ENCODE measurements around the gene SCYGR2. TPM values are rescaled to one million over a fixed set of nuclear protein-coding genes. Genes with fewer than 3 reads are reported as not detected.

SCYGR2 gene
- polyA plus RNA-seq, 3 donors = not detected

- no peak for DNase-seq (ENCODE audit: extremely low read depth in 1 of 11, low read depth in 9 of 11, low spot score in 4 of 11)
Measured at GRCh38 chr2:227608561-227609338, 10.1 kb downstream of the SCYGR2 start.

DNA sequence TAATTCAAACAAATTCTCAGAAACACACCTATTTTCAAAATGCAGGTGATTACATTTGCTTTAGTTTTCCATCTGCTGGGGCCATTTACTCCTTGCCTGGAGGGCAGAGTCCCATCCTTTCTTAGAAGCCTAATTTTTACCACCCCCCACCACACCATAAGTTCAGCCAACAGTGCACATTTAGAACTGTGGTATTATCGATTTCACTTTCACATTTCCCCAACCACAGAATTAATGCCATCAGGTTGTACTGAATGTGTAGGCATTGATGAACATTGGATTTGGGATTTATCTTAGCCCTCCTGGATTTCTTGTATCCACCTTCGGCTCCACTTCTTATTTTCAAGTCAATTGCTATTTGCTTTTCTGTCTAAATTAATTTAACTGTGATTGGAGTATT, 11.4 kb downstream of the SCYGR2 start:
- no peak for DNase-seq (ENCODE audit: extremely low read depth in 1 of 11, low read depth in 9 of 11, low spot score in 4 of 11)

DNA sequence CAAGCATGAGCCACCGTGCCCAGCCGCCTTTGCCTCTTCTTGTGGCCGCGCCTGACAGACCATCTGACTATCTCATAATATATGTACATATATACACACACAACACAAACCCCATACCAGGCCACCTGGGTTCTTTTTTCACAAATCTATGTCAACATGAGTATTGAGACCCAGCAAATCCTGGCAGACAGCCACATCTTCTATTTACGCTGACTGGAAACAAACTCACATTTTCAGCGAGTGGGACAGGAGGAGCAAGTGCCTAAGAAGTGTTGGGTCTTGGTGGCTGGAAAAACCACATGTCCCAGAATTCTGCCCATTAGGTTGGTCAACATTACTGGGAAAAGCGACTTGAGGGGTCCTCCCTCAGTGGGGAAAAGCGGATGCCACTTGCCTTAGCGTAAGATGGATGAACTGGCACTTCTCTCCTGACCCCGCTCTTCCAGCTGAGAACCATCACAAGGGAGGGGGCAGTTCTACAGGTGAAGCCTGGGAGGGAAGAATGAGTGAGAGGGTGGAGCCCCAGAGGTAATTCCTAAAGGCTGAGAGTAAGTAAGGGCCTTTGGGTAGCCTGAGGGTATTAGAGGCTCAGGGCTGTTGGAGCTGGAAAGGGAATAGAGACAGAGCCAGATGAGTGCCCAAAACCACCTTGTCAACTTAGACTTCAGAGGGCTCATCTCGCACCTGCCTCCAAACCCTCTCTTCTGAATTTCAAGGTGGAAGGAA, 14.0 kb downstream of the SCYGR2 start:
- DNase-seq (ENCODE audit: extremely low read depth in 1 of 11, low read depth in 9 of 11, low spot score in 4 of 11) = no peak

DNA sequence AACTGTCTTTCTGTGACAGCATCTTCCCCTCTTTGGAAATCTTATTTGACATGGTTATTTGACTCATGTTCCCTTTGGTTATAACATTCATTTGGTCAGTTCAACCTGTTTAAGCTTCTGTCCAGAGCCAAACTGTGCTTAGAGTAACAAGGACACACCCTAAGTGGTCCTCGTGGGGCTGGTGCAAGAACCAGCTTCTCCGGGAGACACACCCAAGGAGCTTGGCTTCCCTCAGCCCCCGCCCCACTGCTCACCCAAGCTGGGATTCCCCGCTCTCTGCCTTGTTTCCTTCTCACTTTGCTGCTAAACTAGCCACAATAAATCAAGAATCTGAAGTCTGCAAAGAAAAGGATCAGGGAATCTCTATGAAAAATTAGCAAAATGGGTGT, 14.6 kb downstream of the SCYGR2 start:
- DNase-seq (ENCODE audit: extremely low read depth in 1 of 11, low read depth in 9 of 11, low spot score in 4 of 11) = no peak

DNA sequence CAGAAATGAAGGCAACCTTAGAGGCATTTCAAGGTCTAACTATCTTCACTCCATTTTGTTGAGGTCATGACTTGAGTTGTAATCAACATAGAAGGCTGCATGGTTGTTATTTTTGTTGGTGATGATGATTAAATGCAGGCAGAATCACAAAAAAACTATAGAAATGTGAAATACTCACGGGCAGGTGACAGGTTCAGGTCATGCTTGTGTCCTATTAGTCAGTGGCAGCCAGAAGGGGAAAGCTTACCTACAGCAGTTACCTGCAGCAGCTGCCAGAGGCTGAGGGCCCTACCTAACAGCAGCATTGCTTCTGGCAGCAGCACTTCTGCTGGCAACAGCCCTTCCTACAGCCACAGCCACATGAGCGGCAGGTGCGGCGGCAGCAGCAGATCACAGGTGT, 15.6 kb downstream of the SCYGR2 start:
- DNase-seq (ENCODE audit: extremely low read depth in 1 of 11, low read depth in 9 of 11, low spot score in 4 of 11) = no peak

DNA sequence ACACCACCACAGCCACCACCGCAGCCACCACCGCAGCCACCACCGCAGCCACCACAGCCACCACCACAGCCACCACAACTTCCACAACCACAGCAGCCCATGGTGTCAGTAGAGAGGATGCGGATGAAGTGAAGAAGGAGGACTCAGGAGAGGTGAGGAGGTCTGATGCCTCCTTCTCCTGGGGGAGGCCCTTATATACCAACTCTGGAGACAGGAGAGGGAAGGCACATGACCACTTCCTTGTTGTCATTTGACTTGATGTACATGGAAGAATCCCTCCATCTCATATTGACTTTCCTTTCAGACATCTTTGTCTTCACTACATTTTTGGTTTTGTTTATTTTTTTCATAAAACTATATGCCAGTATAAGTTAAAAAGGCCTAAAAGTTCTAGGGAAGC, 16.0 kb downstream of the SCYGR2 start, which contains the start of gene SCYGR3:
Gene SCYGR3, minus strand, starts transcription at position 101 of the 400 bp plus-strand sequence. Its CDS starts 0 bp downstream, at position 101.
- no peak for DNase-seq (ENCODE audit: extremely low read depth in 1 of 11, low read depth in 9 of 11, low spot score in 4 of 11)

GRCh38 chr2:227615181-227615580, 16.5 kb downstream of the SCYGR2 start:
- DNase-seq (ENCODE audit: extremely low read depth in 1 of 11, low read depth in 9 of 11, low spot score in 4 of 11) = no peak

DNA sequence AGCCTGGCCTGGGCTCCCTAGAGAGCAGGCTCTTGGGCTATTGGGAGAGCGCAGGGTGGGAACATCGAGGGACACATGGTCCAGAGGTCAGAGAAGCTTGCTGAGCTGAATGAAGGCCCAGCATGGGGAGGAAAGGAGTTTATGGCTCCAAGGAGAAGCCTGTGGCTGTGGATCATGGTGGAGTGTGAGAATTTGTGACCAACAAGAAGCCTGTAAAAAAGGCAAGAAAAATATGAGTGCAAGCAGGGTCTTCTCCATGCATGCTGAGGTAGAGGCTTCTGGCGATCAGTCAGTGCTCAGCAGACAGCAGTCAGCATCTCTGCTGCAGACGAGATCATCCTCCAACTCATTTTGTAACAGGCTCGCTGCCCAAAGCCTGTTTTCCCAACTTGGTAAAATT, 17.2 kb downstream of the SCYGR2 start:
- no peak for DNase-seq (ENCODE audit: extremely low read depth in 1 of 11, low read depth in 9 of 11, low spot score in 4 of 11)

DNA sequence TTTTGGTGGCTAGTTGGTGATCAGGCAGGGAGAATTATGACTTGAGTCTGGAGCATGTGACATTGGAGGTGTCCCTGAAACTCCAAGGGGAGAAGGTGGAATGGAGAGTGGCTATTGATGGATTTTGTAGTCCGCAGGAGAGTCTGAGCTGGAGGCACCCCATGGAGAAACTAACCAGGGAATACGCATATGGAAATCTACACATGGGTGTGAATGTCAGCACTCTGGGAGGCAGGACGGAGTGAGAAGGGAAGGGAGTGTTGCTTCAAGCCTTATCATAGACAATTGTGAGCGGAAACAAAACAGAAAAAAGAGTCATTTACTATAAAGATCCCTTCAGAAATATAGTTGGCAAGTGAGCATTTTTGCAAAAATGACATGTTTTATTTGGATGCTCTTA, 17.9 kb downstream of the SCYGR2 start:
- DNase-seq (ENCODE audit: extremely low read depth in 1 of 11, low read depth in 9 of 11, low spot score in 4 of 11) = no peak

- DNase-seq (ENCODE audit: extremely low read depth in 1 of 11, low read depth in 9 of 11, low spot score in 4 of 11) = no peak
Measured at GRCh38 chr2:227617316-227618230, 18.9 kb downstream of the SCYGR2 start, which contains the start of gene SCYGR4. TSS of gene SCYGR4 (plus strand) at chr2:227617498. CDS start at chr2:227617498, 0 bp downstream.

DNA sequence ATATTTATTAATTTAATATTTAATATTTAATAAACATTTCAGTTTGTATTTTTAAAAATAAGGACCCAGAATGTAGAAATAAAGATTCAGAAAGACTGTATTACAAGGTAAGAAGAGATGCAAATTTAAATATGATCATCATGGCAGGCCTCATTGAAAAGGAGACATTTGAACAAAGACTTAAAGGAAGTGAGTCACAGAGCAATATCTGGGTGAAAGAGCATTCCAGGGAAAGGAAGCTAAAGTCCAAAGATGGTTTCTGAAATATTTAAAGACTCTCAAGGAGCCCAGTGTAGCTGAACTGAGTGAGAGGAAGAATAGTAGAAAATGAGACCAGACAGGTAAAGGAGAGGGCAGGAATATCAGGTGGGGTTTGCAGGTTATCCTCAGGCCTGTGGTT, 24.5 kb downstream of the SCYGR2 start:
- DNase-seq (ENCODE audit: extremely low read depth in 1 of 11, low read depth in 9 of 11, low spot score in 4 of 11) = no peak

DNA sequence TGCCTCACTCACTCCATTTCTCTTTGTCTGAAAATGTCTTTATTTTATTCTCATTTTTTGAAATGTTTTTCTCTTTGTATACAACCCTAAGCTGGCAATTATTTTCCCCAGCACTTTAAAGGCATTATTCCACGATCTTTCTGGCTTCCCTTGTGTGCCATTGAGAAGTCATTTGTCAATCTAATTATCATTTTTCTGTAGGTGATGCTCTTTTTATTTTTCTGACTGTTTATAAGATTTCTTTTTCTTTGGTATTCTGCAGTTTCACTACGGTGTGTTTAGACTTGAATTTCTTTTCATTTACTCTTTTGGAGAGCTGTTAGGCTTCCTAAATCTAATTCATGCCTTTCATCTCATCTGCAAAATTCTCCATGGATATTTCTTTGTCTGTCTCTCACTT, 26.7 kb downstream of the SCYGR2 start:
- DNase-seq (ENCODE audit: extremely low read depth in 1 of 11, low read depth in 9 of 11, low spot score in 4 of 11) = no peak

- DNase-seq (ENCODE audit: extremely low read depth in 1 of 11, low read depth in 9 of 11, low spot score in 4 of 11) = no peak
Measured at GRCh38 chr2:227626580-227627151, 28.0 kb downstream of the SCYGR2 start.

DNA sequence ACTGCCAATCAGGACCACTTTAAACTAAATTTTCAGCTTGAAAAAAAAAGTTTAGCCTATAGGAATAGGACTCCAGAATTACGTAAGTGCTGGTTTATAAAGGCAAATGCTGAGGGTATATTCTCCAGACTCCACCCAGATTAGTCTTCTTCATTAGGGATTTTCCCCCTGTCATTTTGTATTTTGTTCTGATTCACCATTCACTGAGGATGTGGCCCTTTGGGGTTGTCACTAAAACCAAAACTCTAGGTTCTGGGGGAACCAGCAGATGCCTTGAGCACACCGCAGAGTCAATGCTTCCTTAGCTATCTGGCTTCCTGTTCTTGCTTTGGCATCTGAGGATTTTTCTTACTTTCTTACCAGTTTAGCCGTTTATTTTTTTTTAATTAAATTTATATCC, 29.1 kb downstream of the SCYGR2 start:
- DNase-seq (ENCODE audit: extremely low read depth in 1 of 11, low read depth in 9 of 11, low spot score in 4 of 11) = no peak

GRCh38 chr2:227629435-227629834, 30.7 kb downstream of the SCYGR2 start:
- no peak for DNase-seq (ENCODE audit: extremely low read depth in 1 of 11, low read depth in 9 of 11, low spot score in 4 of 11)

DNA sequence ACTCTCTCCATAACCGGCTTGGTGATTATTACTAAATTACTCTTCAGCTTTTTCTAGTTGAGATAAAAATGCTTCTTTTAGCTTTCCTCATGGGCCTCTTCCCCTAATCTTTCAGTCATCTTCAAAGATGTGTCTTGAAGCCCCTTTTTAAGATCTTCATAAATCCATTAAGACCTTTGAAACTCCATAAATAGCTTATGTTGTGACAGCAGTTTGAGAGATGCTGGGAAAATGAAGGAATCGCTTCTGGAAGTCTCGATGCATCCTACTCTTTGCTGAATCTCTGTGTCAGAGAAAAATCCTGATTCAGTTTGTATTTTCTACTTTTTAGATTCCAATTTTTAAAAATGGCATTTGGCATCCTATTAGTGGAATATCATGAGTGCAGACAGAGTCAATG, 31.6 kb downstream of the SCYGR2 start:
- DNase-seq (ENCODE audit: extremely low read depth in 1 of 11, low read depth in 9 of 11, low spot score in 4 of 11) = no peak

DNA sequence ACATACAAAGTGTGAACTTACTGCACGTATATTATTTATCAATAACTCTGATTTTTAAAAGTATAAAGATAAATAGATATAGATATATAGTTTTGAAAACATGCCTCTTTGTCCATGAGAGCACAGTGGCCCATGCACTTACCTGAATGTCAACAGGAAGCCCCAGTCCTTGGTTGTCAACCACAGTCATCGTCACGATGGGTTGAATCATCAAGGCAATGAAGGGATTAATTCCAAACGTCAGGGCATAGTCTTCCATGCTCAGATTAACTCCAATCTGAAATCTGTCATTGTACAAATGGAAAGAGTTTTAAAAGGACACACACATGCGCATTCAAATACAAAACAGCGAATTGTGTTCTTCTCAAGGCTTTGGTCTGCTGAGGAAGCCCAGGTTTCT, 34.1 kb downstream of the SCYGR2 start:
- no peak for DNase-seq (ENCODE audit: extremely low read depth in 1 of 11, low read depth in 9 of 11, low spot score in 4 of 11)

DNA sequence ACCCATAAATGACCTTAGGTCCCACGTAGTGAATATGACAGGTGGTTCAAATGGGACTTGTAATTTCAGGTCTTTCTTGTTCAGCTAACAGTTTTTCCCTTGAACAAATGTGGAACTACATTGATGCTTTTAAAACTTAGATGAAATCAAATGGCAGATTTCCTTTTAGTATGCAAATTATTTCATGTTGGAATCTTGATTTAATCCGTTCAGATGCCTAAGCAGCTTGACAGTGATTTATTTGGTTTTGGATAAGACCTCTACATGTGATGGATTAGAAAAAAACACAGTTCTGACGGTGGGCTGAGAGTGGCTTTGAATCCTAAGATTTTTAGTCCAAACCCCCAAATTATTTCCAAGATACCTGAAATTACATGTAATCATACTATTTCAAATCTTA, 35.5 kb downstream of the SCYGR2 start:
- DNase-seq (ENCODE audit: extremely low read depth in 1 of 11, low read depth in 9 of 11, low spot score in 4 of 11) = no peak

DNA sequence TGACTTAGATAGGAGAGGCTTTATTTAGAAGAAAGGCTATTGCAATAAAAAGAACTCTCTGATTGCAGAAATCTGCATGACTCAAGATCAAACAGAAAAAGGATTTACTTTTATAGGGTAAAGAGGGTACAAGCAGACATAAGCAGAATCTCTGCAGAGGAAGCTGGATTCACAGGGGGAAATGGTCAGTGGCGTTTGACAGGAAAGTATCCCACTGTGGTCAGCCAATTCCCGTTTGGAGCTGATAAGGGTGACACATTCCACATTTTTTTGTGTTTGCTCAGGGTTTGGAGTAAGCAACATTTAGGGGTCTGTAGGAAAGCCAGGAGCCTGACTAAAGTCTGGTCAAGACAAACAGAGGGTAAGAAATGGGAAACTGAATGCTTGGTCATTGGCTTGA, 44.0 kb downstream of the SCYGR2 start:
- no peak for DNase-seq (ENCODE audit: extremely low read depth in 1 of 11, low read depth in 9 of 11, low spot score in 4 of 11)

Measured in renal cortex interstitium (tissue), 11 donors.